ENCODE data around the gene SOWAHD.

GRCh38 chrX:119721926-119722325 is 36.5 kb upstream of the SOWAHD start:
- TF ChIP-seq EZH2 (IDR thresholded peaks at IDR 0.05; ENCODE audit: low read depth, unreplicated experiment) (no peak), CTCF (conservative IDR thresholded peaks at IDR 0.05; ENCODE audit: low read depth in 2 of 2) (no peak), CREB1 (CRISPR knock-in tag; IDR thresholded peaks at IDR 0.05; ENCODE audit: low read depth) (no peak), POLR2AphosphoS5 (IDR thresholded peaks at IDR 0.05; ENCODE audit: low read depth) (no peak), REST (IDR thresholded peaks at IDR 0.05; ENCODE audit: unreplicated experiment) (no peak), ETS1 (IDR thresholded peaks at IDR 0.05) (no peak), EZH2phosphoT487 (IDR thresholded peaks at IDR 0.05; ENCODE audit: unreplicated experiment) (no peak), JUNB (IDR thresholded peaks at IDR 0.05; ENCODE audit: unreplicated experiment) (no peak), STAT1 (IDR thresholded peaks at IDR 0.05; ENCODE audit: unreplicated experiment) (no peak), ZNF331 (CRISPR knock-in tag; IDR thresholded peaks at IDR 0.05; ENCODE audit: low read depth) (no peak)
